HG02970 (cell line): Measurements from ENCODE around the gene NAT14.

Experiments used
- ATAC-seq: cut with Tn5 transposase; IDR thresholded peaks from one replicate; pipeline ENCODE4 v1.9.1; 2021; ENCODE audit warnings: mild to moderate bottlenecking, moderate library complexity, moderate number of reproducible peaks; ENCODE audit not compliant: unreplicated experiment, low FRiP score

Gene NAT14

GRCh38 chr19:55467236-55468053 lies 17.5 kb upstream of the NAT14 start:
- no peak for ATAC-seq

GRCh38 chr19:55468054-55468393 lies 17.0 kb upstream of the NAT14 start:
- no peak for ATAC-seq

- ATAC-seq, result no peak
These were observed 13.7 kb upstream of the NAT14 start for GRCh38 chr19:55471266-55471665.

GRCh38 chr19:55472463-55472862 lies 12.5 kb upstream of the NAT14 start:
- ATAC-seq, result no peak

- no peak for ATAC-seq
These were observed 11.6 kb upstream of the NAT14 start for GRCh38 chr19:55473225-55474012.

- no peak for ATAC-seq
These were observed 10.4 kb upstream of the NAT14 start for GRCh38 chr19:55474269-55475265.

GRCh38 chr19:55476100-55476775 lies 8.8 kb upstream of the NAT14 start, which contains the start of gene ZNF628:
ZNF628 (plus strand) TSS chr19:55476617; CDS start chr19:55479911, 3,294 bp downstream.
- peak; percentile 93 for ATAC-seq

GRCh38 chr19:55477905-55478304 lies 7.1 kb upstream of the NAT14 start:
- ATAC-seq, result no peak

- no peak for ATAC-seq
These were observed 6.6 kb upstream of the NAT14 start for GRCh38 chr19:55478364-55478763.

- no peak for ATAC-seq
These were observed 5.9 kb upstream of the NAT14 start for GRCh38 chr19:55479045-55479444.

- no peak for ATAC-seq
These were observed 5.3 kb upstream of the NAT14 start for GRCh38 chr19:55479451-55480230.

- ATAC-seq, result no peak
These were observed 3.7 kb upstream of the NAT14 start for GRCh38 chr19:55481148-55481793.

GRCh38 chr19:55481794-55482155 lies 3.2 kb upstream of the NAT14 start:
- ATAC-seq, result no peak

GRCh38 chr19:55482156-55482961 lies 2.6 kb upstream of the NAT14 start:
- ATAC-seq, result no peak

- no peak for ATAC-seq
These were observed 1.9 kb upstream of the NAT14 start for GRCh38 chr19:55482967-55483705.

GRCh38 chr19:55483706-55484592 lies 1.0 kb upstream of the NAT14 start:
- no peak for ATAC-seq
